HEK293T (cell line): ENCODE results near the gene R3HDM2.

ENCODE experiments used
- CTCF ChIA-PET: fragments of 350-600 bp; formaldehyde crosslinking; extraction: SDS; loops from one replicate; lab custom pipeline; 2021; ENCODE audit warnings: antibody characterized with exemption, inconsistent platforms; lab: Yijun Ruan, JAX
- POLR2A ChIA-PET: fragments of 350-600 bp; formaldehyde crosslinking; extraction: SDS; loops from one replicate; lab custom pipeline; 2020; ENCODE audit warnings: antibody characterized with exemption, inconsistent platforms; lab: Yijun Ruan, JAX
- DNase-seq: peaks from one replicate; pipeline ENCODE4 v3.0.0; 2012; ENCODE audit warnings: mixed read lengths; ENCODE audit errors: extremely low spot score
- ARNT ChIP-seq: fragments of 450-650 bp; IDR thresholded peaks from 2 replicates; pipeline ENCODE4 v1.6.1; 2017; ENCODE audit warnings: mild to moderate bottlenecking
- BHLHE40 ChIP-seq: fragments of 450-650 bp; IDR thresholded peaks from 2 replicates; pipeline ENCODE4 v1.6.1; 2016; ENCODE audit warnings: mild to moderate bottlenecking, moderate library complexity, borderline replicate concordance
- CTBP1 ChIP-seq: fragments of 450-650 bp; IDR thresholded peaks from 2 replicates; pipeline ENCODE4 v1.6.1; 2016; ENCODE audit warnings: borderline replicate concordance
- ELF4 ChIP-seq: fragments of 450-650 bp; IDR thresholded peaks from 2 replicates; pipeline ENCODE4 v1.6.1; 2017; ENCODE audit warnings: antibody characterized with exemption
- FOXA1 ChIP-seq: fragments of 450-650 bp; IDR thresholded peaks from 2 replicates; pipeline ENCODE4 v1.6.1; 2016; ENCODE audit warnings: mild to moderate bottlenecking
- FOXK2 ChIP-seq: fragments of 450-650 bp; IDR thresholded peaks from 2 replicates; pipeline ENCODE4 v1.6.1; 2016; ENCODE audit warnings: mild to moderate bottlenecking
- FOXM1 ChIP-seq: fragments of 450-650 bp; IDR thresholded peaks from 2 replicates; pipeline ENCODE4 v1.6.1; 2017; ENCODE audit warnings: mild to moderate bottlenecking, borderline replicate concordance
- HDGF ChIP-seq: fragments of 450-650 bp; IDR thresholded peaks from 2 replicates; pipeline ENCODE4 v1.6.1; 2017; ENCODE audit warnings: antibody characterized with exemption, borderline replicate concordance
- L3MBTL2 ChIP-seq: fragments of 450-650 bp; conservative IDR thresholded peaks from 2 replicates; pipeline ENCODE4 v1.6.1; 2016; ENCODE audit warnings: mild to moderate bottlenecking
- LEF1 ChIP-seq: fragments of 450-650 bp; IDR thresholded peaks from 2 replicates; pipeline ENCODE4 v1.6.1; 2017; ENCODE audit warnings: mild to moderate bottlenecking, borderline replicate concordance
- NFRKB ChIP-seq: fragments of 450-650 bp; IDR thresholded peaks from 2 replicates; pipeline ENCODE4 v1.6.1; 2016; ENCODE audit warnings: mild to moderate bottlenecking, moderate library complexity
- SP1 ChIP-seq: fragments of 450-650 bp; IDR thresholded peaks from 2 replicates; pipeline ENCODE4 v1.6.1; 2017
- SUZ12 ChIP-seq: fragments of 450-650 bp; IDR thresholded peaks from 2 replicates; pipeline ENCODE4 v1.6.1; 2016; ENCODE audit warnings: mild to moderate bottlenecking
- TARDBP ChIP-seq: fragments of 450-650 bp; IDR thresholded peaks from 2 replicates; pipeline ENCODE4 v1.6.1; 2016
- ZNF384 ChIP-seq: fragments of 450-650 bp; IDR thresholded peaks from 2 replicates; pipeline ENCODE4 v1.6.1; 2016
- TF ChIP-seq, protein P1 (sequence below): fragments of 450-650 bp; IDR thresholded peaks from 2 replicates; pipeline ENCODE4 v1.6.1; 2016

R3HDM2 gene

DNA sequence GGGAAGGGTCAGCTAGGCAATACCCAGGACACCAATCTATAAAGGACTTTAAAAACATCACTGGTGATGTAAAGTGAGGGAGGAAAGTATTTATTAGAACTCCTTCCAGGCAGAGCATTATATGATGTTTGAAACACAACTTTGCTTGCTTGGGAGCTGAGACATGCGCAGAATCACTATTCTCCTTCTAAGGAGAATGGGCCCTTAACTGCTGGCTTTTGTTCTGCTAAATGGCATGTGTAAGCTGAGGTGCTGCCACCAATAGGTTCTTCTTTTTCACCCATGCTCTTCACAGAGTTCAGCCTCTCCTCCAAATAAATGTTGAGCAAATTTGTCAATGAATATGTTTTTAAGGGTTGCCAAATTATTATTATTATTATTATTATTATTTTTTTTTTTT is 183.8 kb downstream of the R3HDM2 start:
- TF ChIP-seq NFRKB (no peak), TARDBP (no peak), FOXA1 (no peak), HDGF (no peak), L3MBTL2 (no peak)
- CTCF ChIA-PET: interaction anchor here (0.8 to 1.3 kb wide), 2 partner anchors 14 to 206 kb away, joined by 3 to 9 read pairs; no protein-coding TSS in a partner anchor
- DNase-seq: no peak
- POLR2A ChIA-PET: interaction anchor here (0.8 kb wide), 1 partner anchor 119 kb away, joined by 3 read pairs; no protein-coding TSS in a partner anchor

DNA sequence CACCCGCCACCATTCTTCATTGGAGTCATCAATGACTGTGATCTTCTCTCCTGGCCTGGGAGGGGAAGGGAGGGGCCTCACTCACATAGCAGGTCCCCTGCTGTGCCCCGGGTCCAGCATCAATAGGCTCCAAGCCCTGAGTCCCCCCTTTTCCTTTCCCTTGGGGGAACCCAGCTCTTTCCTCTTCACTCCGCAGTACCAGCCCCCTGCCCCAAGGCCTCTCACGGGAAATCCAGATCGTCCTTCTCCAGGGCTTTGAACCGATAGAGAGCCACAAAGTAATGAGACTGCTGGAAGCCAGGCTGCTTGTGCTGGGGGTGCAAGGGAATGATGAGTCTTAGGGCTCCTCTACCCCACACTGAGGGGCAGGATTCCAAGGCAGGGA is 186.5 kb downstream of the R3HDM2 start:
- TF ChIP-seq FOXK2 (no peak), HDGF (no peak), SP1 (no peak), FOXM1 (no peak), LEF1 (no peak), FOXA1 (no peak), ELF4 (no peak), ARNT (no peak), TARDBP (no peak), CTBP1 (no peak), SUZ12 (no peak), BHLHE40 (no peak), NFRKB (no peak), ZNF384 (no peak), L3MBTL2 (no peak)
- TF ChIP-seq, protein P1, sequence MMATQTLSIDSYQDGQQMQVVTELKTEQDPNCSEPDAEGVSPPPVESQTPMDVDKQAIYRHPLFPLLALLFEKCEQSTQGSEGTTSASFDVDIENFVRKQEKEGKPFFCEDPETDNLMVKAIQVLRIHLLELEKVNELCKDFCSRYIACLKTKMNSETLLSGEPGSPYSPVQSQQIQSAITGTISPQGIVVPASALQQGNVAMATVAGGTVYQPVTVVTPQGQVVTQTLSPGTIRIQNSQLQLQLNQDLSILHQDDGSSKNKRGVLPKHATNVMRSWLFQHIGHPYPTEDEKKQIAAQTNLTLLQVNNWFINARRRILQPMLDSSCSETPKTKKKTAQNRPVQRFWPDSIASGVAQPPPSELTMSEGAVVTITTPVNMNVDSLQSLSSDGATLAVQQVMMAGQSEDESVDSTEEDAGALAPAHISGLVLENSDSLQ: no peak
- ChIA-PET CTCF (interaction anchor here (0.7 to 10.1 kb wide), 7 partner anchors 21 to 211 kb away, joined by 3 to 121 read pairs (median 4); partner anchors contain the start of gene NXPH4), POLR2A (interaction anchor here (7.0 kb wide), 1 partner anchor 14 kb away, joined by 80 read pairs; the partner anchor contains the start of gene SHMT2)
- DNase-seq: no peak

DNA sequence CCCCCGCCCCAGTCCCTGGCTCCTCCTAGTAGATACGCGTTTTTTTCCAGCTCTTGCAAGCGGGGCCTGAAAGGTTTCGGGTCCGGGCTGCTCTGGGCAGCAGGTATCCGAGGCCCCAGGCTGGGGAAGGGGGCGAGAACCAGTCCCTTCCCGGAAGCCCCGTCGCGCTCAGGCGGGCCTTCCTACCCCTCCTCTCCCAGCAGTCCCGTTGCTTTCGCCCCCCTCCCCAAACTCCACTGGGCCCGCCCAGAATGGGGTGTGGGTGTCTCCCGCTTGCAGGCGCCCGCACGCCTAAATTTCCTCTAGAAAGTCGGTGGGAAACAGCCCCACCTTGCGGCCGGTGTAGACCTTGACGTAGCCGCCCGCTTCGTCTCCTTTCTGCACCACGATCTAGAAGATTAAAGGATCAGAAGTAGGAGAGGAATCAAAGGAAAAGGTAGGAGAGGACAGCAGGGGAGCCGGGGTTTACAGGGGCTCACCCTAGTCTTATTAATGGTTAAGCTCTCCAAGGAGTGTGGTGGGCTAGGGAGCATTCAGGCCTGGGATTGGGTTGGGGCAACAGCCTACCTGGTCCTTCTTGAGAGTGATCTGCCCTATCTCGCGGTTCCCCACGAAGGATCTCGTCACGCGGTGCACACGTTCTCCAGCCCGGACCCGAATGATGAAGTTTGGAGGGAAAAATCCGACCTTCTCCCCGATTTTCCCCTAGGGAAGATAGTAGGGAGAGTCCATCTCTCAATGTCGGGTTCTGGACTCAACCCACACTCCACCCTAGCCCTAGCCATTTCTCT is 187.1 kb downstream of the R3HDM2 start:
- CTCF ChIA-PET: interaction anchor here (0.7 to 10.1 kb wide), 18 partner anchors 8 to 217 kb away, joined by 3 to 121 read pairs (median 4); partner anchors contain the start of genes INHBE, NXPH4 and SHMT2
- peak; percentile 80 for DNase-seq
- POLR2A ChIA-PET: interaction anchor here (0.7 to 7.0 kb wide), 5 partner anchors 13 to 277 kb away, joined by 3 to 80 read pairs (median 3); partner anchors contain the start of genes DDIT3 and SHMT2
- no peak for TF ChIP-seq SUZ12
- no peak for TF ChIP-seq L3MBTL2
- no peak for TF ChIP-seq ZNF384
- TF ChIP-seq CTBP1: no peak
- no peak for TF ChIP-seq TARDBP
- TF ChIP-seq FOXM1: no peak
- no peak for TF ChIP-seq FOXA1
- TF ChIP-seq BHLHE40: no peak
- TF ChIP-seq, protein P1: no peak
- no peak for TF ChIP-seq FOXK2
- no peak for TF ChIP-seq ARNT
- no peak for TF ChIP-seq LEF1
- TF ChIP-seq NFRKB: no peak
- no peak for TF ChIP-seq ELF4
- no peak for TF ChIP-seq HDGF
- no peak for TF ChIP-seq SP1

DNA sequence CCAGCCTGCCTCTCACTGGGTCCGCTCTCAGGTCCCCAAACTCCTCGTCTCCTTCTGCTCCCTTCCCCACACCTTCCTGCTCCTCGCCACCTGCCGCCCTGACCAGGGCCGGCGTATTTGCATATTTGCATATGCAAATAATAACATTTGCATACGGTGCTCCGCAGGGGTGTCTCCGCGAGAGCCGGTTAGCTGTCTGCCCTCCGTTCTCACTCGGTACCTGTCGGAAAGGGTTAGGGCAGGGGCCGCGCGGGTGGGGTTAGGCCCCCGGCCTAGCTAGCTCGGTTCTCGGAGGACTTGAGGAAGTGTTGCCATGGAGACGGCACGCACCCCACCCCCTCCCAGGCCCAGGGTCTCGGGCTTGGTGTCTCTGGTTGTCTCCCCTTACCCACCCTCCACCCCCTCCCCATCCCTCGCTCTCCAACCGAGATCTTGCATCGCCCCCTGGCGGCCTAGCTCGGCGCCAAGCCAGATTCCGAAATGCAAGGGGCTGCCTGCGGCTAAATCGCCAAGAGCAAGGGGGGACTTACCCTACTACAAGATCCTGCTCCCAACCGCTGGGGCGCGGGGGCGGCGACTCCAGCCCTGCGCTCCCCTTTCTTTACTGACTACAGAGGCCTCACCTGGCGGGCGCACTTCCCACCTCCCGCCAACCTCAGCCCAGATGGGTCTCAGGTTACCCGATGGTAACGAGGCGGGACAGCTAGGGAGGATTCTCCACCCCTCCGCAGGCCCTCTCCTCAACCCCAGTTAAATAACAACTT is 188.0 kb downstream of the R3HDM2 start:
- ChIA-PET CTCF (interaction anchor here (0.5 to 10.1 kb wide), 16 partner anchors 9 to 218 kb away, joined by 3 to 121 read pairs (median 6); partner anchors contain the start of genes INHBE, NXPH4 and SHMT2), POLR2A (interaction anchor here (0.7 to 7.0 kb wide), 6 partner anchors 8 to 278 kb away, joined by 3 to 80 read pairs (median 3); partner anchors contain the start of genes DDIT3, SHMT2 and STAC3)
- DNase-seq: peak; percentile 75
- TF ChIP-seq L3MBTL2 (0 out of 2 replicates have a peak, but pooled peaks have one; percentile 26), TARDBP (no peak)

DNA sequence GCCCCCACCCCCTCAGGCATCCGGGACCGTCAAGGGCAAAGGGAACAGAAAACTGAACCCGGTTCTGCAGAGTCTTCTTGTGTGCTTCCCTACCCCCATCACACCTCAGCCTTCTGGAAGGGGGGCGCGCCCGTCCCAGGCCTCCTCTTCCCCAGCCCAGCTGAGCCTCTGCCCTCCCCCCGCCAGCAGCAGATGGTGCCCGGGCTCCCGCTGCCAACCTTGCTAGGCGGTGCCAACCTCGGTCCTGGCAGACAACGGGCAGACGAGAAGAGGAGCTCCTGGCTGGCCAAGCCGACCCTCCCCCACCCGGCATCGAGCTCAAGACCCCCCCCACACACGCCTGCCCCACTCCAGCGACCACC is 188.5 kb downstream of the R3HDM2 start:
- TF ChIP-seq BHLHE40 (no peak), HDGF (no peak), LEF1 (no peak), TARDBP (no peak), SP1 (no peak)
- CTCF ChIA-PET: interaction anchor here (0.5 to 10.1 kb wide), 11 partner anchors 10 to 214 kb away, joined by 3 to 121 read pairs (median 11); partner anchors contain the start of genes INHBE, NXPH4 and SHMT2
- POLR2A ChIA-PET: interaction anchor here (0.9 to 7.0 kb wide), 4 partner anchors 9 to 115 kb away, joined by 3 to 80 read pairs (median 3); partner anchors contain the start of genes SHMT2 and STAC3
- no peak for DNase-seq
